Measurements from ENCODE around the gene COL4A6. TPM values are rescaled to one million over a fixed set of nuclear protein-coding genes. Genes with fewer than 3 reads are reported as not detected.
"Not testable (repeated sequence)": the region's sequence is repeated elsewhere in the genome, so short reads cannot be mapped to it uniquely, and the experiment has no call there.

The COL4A6 gene
- total RNA-seq, 1 experiment from 2014 or later, result 2.4 TPM

DNA sequence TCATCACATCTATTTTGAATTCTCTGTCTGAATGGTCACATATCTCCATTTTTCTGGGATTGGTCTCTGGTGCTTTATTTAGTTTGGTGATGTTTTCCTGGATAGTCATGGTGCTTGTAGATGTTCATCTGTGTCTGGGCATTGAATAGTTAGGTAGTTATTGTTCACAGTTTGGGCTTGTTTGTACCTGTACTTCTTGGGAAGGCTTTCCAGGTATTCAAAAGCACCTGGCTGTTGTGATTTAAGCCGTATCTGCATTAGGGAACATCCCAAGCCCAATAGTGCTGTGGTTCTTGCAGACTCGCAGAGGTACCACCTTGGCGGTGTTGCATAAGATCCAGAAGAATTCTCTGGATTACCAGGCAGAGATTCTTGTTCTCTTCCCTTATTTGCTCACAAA is 46.0 kb upstream of the COL4A6 start:
- RAD21 ChIA-PET (ENCODE audit: low non-redundant PET in 1 of 2, low total read pairs in 2 of 2, uncharacterized antibody in 2 of 2, unreplicated experiment in 2 of 2), result no interaction called here
- Histone ChIP-seq H3K9ac (ENCODE audit: low read length) (no peak overlapping the region), H3K9me3 (ENCODE audit: control insufficient read depth in 1 of 2, insufficient read depth in 1 of 2, low read depth in 1 of 2, low read length in 2 of 2) (no peaks in the 10 kb centered on the region), H3K27ac (ENCODE audit: low read depth, low read length) (no peak overlapping the region), H3K4me3 (replicated peaks in 1 of 2; ENCODE audit: low read depth in 1 of 2, low read length in 2 of 2) (no peak overlapping the region), H3K27me3 (ENCODE audit: insufficient read depth, low read length) (no peaks in the 10 kb centered on the region), H2AFZ (ENCODE audit: low read depth, low read length, poor library complexity, severe bottlenecking) (no peak overlapping the region), H4K20me1 (ENCODE audit: insufficient read depth) (no peaks in the 10 kb centered on the region), H3K4me2 (ENCODE audit: low read length) (no peak overlapping the region), H3K79me2 (ENCODE audit: insufficient read depth, low read length) (no peaks in the 10 kb centered on the region), H3K9me2 (ENCODE audit: insufficient read depth) (no peaks in the 10 kb centered on the region), H3K4me1 (ENCODE audit: control insufficient read depth in 1 of 2, insufficient read depth in 2 of 2, low read length in 2 of 2) (no peaks in the 10 kb centered on the region), H3K36me3 (ENCODE audit: control insufficient read depth in 1 of 2, insufficient read depth in 2 of 2, low read length in 2 of 2) (no peaks in the 10 kb centered on the region)
- intact Hi-C loops (cut with micrococcal nuclease), result no loop called here
- ATAC-seq, result no peak
- POLR2A ChIA-PET, result no interaction called here
- TF ChIP-seq EZH2 (IDR thresholded peaks at IDR 0.05) (no peak), YY1 (IDR thresholded peaks at IDR 0.05; ENCODE audit: extremely low read depth, insufficient replicate concordance, low read depth, low read length) (no peak), SRF (IDR thresholded peaks at IDR 0.05; ENCODE audit: low read depth) (no peak), ELF1 (IDR thresholded peaks at IDR 0.05; ENCODE audit: borderline replicate concordance, low read depth) (no peak), ZNF274 (IDR thresholded peaks at IDR 0.05; ENCODE audit: low read depth, low read length) (no peak), POLR2AphosphoS5 (IDR thresholded peaks at IDR 0.05; ENCODE audit: low read depth, low read length) (no peak), EZH2phosphoT487 (IDR thresholded peaks at IDR 0.05; ENCODE audit: borderline replicate concordance) (no peak)
- TF ChIP-seq, protein P1, sequence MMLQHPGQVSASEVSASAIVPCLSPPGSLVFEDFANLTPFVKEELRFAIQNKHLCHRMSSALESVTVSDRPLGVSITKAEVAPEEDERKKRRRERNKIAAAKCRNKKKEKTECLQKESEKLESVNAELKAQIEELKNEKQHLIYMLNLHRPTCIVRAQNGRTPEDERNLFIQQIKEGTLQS (IDR thresholded peaks at IDR 0.05), result no peak
- CTCF ChIA-PET, result no interaction called here
- BruUV-seq (replicated peaks), result no TSS peak
- no peak for DNase-seq (ENCODE audit: low read depth, low spot score)

DNA sequence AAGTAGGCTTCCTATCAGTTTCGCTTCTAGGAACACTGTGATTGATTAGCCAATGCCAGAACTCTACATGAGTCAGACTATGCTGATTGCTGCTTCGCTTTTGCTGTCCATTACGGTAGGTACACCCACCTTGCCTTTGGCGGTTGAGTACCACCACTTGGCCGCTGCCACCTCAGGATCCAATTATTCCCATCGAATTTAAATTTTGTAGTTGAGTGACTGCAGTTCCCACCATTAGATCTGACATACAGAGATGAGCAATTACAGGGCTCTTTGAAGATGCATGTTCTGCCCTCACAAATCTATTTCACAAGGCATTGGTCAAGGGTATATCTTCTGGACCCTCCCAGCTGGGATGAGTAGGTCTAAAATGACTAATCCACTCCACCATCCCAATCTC is 43.3 kb upstream of the COL4A6 start:
- POLR2A ChIA-PET; H3K4me1 ChIP-seq (ENCODE audit: control insufficient read depth in 1 of 2, insufficient read depth in 2 of 2, low read length in 2 of 2); H3K9ac ChIP-seq (ENCODE audit: low read length); H2AFZ ChIP-seq (ENCODE audit: low read depth, low read length, poor library complexity, severe bottlenecking); H3K79me2 ChIP-seq (ENCODE audit: insufficient read depth, low read length); BruUV-seq (replicated peaks); H3K4me3 ChIP-seq (replicated peaks in 1 of 2; ENCODE audit: low read depth in 1 of 2, low read length in 2 of 2); H3K4me2 ChIP-seq (ENCODE audit: low read length); H4K20me1 ChIP-seq (ENCODE audit: insufficient read depth); intact Hi-C loops (cut with micrococcal nuclease); DNase-seq (ENCODE audit: low read depth, low spot score); H3K9me3 ChIP-seq (ENCODE audit: control insufficient read depth in 1 of 2, insufficient read depth in 1 of 2, low read depth in 1 of 2, low read length in 2 of 2); H3K9me2 ChIP-seq (ENCODE audit: insufficient read depth); H3K27me3 ChIP-seq (ENCODE audit: insufficient read depth, low read length); H3K36me3 ChIP-seq (ENCODE audit: control insufficient read depth in 1 of 2, insufficient read depth in 2 of 2, low read length in 2 of 2); RAD21 ChIA-PET (ENCODE audit: low non-redundant PET in 1 of 2, low total read pairs in 2 of 2, uncharacterized antibody in 2 of 2, unreplicated experiment in 2 of 2); H3K27ac ChIP-seq (ENCODE audit: low read depth, low read length); ATAC-seq; CTCF ChIA-PET: not testable (repeated sequence)
